Natural killer cell (primary cell): Measurements from ENCODE around the gene UCN3. TPM values are rescaled to one million over a fixed set of nuclear protein-coding genes. Genes with fewer than 3 reads are reported as not detected.
A peak's percentile ranks its signal among the peaks of the same experiment; 100 is the strongest.

Experiments
- ATAC-seq, 3 donors: fragments of 150-1000 bp in 2 of 3; fragments of 200-7000 bp in 1 of 3; cut with Tn5 transposase; 1 replicate in 1 of 3; 2 replicates in 2 of 3; pipeline ENCODE4 v1.10.0; 2021; ENCODE audit warnings: mild to moderate bottlenecking in 2 of 3, moderate library complexity in 2 of 3
- DNase-seq, 2 donors: peaks; one replicate each; pipeline versions ENCODE4 v3.0.0 to v3.0.0-alpha.2; 2013 to 2021; ENCODE audit warnings: mixed read lengths in 1 of 2
- H3K27ac ChIP-seq: one replicate; pipeline ENCODE4 v1.5.1; 2013; ENCODE audit warnings: mild to moderate bottlenecking, low read length
- H3K27me3 ChIP-seq: one replicate; pipeline ENCODE4 v1.6.1; 2013; ENCODE audit warnings: low read length; ENCODE audit not compliant: control insufficient read depth, insufficient read depth
- H3K36me3 ChIP-seq: one replicate; pipeline ENCODE4 v1.6.1; 2013; ENCODE audit warnings: low read length; ENCODE audit not compliant: control insufficient read depth, insufficient read depth
- H3K4me1 ChIP-seq: one replicate; pipeline ENCODE4 v1.6.1; 2013; ENCODE audit warnings: low read length; ENCODE audit not compliant: control insufficient read depth, insufficient read depth
- H3K4me3 ChIP-seq: one replicate; pipeline ENCODE4 v1.5.1; 2013; ENCODE audit warnings: low read length
- H3K9me3 ChIP-seq: one replicate; pipeline ENCODE4 v1.6.1; 2013; ENCODE audit warnings: low read length; ENCODE audit not compliant: control insufficient read depth, insufficient read depth
- H3K27ac Mint-ChIP-seq, 2 donors: one replicate each; pipeline ENCODE4 v1.8.0; 2022; ENCODE audit warnings: mild to moderate bottlenecking in 2 of 2, mixed read lengths in 2 of 2, moderate library complexity in 1 of 2
- H3K27me3 Mint-ChIP-seq, 2 donors: one replicate each; pipeline ENCODE4 v1.8.0; 2022; ENCODE audit warnings: low read depth in 2 of 2, mixed read lengths in 2 of 2
- H3K36me3 Mint-ChIP-seq: one replicate; pipeline ENCODE4 v1.8.0; 2022; ENCODE audit warnings: mixed read lengths
- H3K4me1 Mint-ChIP-seq, 2 donors: one replicate each; pipeline ENCODE4 v1.8.0; 2022; ENCODE audit warnings: mixed read lengths in 2 of 2
- H3K4me3 Mint-ChIP-seq: one replicate; pipeline ENCODE4 v1.8.0; 2022; ENCODE audit warnings: mild to moderate bottlenecking, moderate library complexity, mixed read lengths
- H3K9me3 Mint-ChIP-seq, 2 donors: one replicate each; pipeline ENCODE4 v1.8.0; 2022; ENCODE audit warnings: mixed read lengths in 2 of 2
- WGBS: methylation state at CpG from one replicate; pipeline ENCODE4 v1.1.7; 2013; ENCODE audit warnings: missing lambda C conversion rate; ENCODE audit not compliant: insufficient coverage; 5-methylcytosine and 5-hydroxymethylcytosine counted together
- intact Hi-C: fragments of 100-400 bp; cut with micrococcal nuclease; formaldehyde crosslinking; loops from one replicate; pipeline ENCODE4 v1.14.2; 2022
- total RNA-seq, 4 donors: library from RNA; stranded (reverse); fragments of 120-200 nt in 1 of 4; gene quantifications; one replicate each; pipeline versions ENCODE4 v1.2.3 to v1.2.4, GENCODE V29; 2013 to 2022
- TF ChIP-seq, protein P1 (sequence below): fragments of 200-600 bp; IDR thresholded peaks from one replicate; pipeline ENCODE4 v1.8.0; 2022; ENCODE audit warnings: antibody characterized with exemption

UCN3 gene
- total RNA-seq, 3 donors from 2014 or later (not counting 1 experiment from before 2014, with no cell fraction given): not detected

DNA sequence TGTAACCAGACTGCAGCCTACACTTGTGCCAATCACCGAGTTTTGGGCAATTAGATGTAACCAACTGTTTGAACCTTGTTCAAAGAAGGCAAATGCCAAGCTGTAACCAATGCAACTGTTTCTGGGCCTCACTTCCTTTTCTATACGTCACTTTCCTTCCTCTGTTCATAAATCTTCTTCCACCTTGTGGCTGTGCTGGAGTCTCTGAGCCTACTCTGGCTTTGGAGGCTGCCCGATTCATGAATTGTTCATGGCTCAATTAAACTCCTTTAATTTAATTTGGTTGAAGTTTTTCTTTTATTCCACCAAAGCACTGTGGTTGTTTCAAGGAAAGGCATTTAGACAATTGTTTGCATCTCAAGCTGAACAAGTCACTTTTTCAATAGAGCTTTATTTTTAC, 43.5 kb upstream of the UCN3 start:
- no peaks in the 10 kb centered on the region for H3K36me3 ChIP-seq
- WGBS: 74% methylated on average over 3 of the region's 3 CpGs
- no peak overlapping the region for H3K4me3 ChIP-seq
- peaks cover 11% of the 10 kb centered on the region for H3K4me1 ChIP-seq
- Mint-ChIP-seq H3K9me3 (peaks cover 3 to 4% of the 10 kb centered on the region in 2 donors), H3K4me1 (peaks cover 35 to 54% of the 10 kb centered on the region in 2 donors), H3K4me3 (no peak overlapping the region), H3K27me3 (no peaks in the 10 kb centered on the region), H3K27ac (peak overlapping the region in 1 of 2 donors; percentile 83), H3K36me3 (no peaks in the 10 kb centered on the region)
- intact Hi-C loops: no loop called here
- H3K27me3 ChIP-seq: no peaks in the 10 kb centered on the region
- H3K9me3 ChIP-seq: peaks cover 2% of the 10 kb centered on the region
- TF ChIP-seq, protein P1, sequence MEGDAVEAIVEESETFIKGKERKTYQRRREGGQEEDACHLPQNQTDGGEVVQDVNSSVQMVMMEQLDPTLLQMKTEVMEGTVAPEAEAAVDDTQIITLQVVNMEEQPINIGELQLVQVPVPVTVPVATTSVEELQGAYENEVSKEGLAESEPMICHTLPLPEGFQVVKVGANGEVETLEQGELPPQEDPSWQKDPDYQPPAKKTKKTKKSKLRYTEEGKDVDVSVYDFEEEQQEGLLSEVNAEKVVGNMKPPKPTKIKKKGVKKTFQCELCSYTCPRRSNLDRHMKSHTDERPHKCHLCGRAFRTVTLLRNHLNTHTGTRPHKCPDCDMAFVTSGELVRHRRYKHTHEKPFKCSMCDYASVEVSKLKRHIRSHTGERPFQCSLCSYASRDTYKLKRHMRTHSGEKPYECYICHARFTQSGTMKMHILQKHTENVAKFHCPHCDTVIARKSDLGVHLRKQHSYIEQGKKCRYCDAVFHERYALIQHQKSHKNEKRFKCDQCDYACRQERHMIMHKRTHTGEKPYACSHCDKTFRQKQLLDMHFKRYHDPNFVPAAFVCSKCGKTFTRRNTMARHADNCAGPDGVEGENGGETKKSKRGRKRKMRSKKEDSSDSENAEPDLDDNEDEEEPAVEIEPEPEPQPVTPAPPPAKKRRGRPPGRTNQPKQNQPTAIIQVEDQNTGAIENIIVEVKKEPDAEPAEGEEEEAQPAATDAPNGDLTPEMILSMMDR: no peak
- DNase-seq (no peak), ATAC-seq (no peak)
- H3K27ac ChIP-seq: no peak overlapping the region

GRCh38 chr10:5323446-5323845, 41.3 kb upstream of the UCN3 start:
- Histone ChIP-seq H3K36me3 (no peaks in the 10 kb centered on the region), H3K4me1 (no peaks in the 10 kb centered on the region), H3K27ac (no peak overlapping the region), H3K9me3 (peaks cover 2% of the 10 kb centered on the region), H3K27me3 (no peaks in the 10 kb centered on the region), H3K4me3 (no peak overlapping the region)
- Mint-ChIP-seq H3K27me3 (no peaks in the 10 kb centered on the region), H3K4me1 (peaks cover 14 to 41% of the 10 kb centered on the region in 2 donors), H3K9me3 (peaks cover 3 to 4% of the 10 kb centered on the region in 2 donors), H3K4me3 (no peak overlapping the region), H3K36me3 (no peaks in the 10 kb centered on the region), H3K27ac (no peak overlapping the region)
- TF ChIP-seq, protein P1: no peak
- ATAC-seq: no peak
- intact Hi-C loops: no loop called here
- no peak for DNase-seq
- 83% methylated on average over 4 of the region's 4 CpGs for WGBS

DNA sequence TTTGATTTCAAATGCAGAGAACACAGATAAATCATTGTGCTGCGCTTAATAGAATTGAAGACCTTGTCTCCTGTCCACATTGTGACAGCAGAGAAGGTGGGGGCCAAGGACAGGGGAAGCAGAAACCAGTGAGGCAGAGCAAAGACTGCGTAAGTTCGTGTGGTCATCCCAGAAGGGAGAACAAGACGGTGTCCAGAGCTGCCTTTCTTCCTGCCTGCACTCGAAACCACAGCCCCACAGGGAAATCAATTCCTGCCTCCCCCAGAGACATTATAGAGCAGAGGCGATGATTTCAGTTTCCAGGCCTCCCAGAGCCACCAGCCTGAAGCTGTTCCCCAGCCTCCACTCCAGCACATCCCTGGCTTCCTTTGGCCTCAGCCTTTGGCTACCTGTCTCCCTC, 39.7 kb upstream of the UCN3 start:
- TF ChIP-seq, protein P1: no peak
- Mint-ChIP-seq H3K27ac (no peak overlapping the region), H3K4me1 (peaks cover 6 to 31% of the 10 kb centered on the region in 2 donors), H3K36me3 (no peaks in the 10 kb centered on the region), H3K4me3 (no peak overlapping the region), H3K9me3 (peaks cover 3 to 4% of the 10 kb centered on the region in 2 donors), H3K27me3 (no peaks in the 10 kb centered on the region)
- ATAC-seq (no peak), DNase-seq (no peak)
- H3K4me3 ChIP-seq: no peak overlapping the region
- no peaks in the 10 kb centered on the region for H3K4me1 ChIP-seq
- peaks cover 2% of the 10 kb centered on the region for H3K9me3 ChIP-seq
- no peak overlapping the region for H3K27ac ChIP-seq
- intact Hi-C loops: no loop called here
- WGBS: 52% methylated on average over 6 of the region's 6 CpGs
- no peaks in the 10 kb centered on the region for H3K36me3 ChIP-seq
- H3K27me3 ChIP-seq: no peaks in the 10 kb centered on the region

- TF ChIP-seq, protein P1: no peak
- Histone ChIP-seq H3K36me3 (no peaks in the 10 kb centered on the region), H3K27me3 (no peaks in the 10 kb centered on the region), H3K27ac (no peak overlapping the region), H3K4me3 (no peak overlapping the region), H3K4me1 (no peaks in the 10 kb centered on the region), H3K9me3 (no peaks in the 10 kb centered on the region)
- H3K27me3 Mint-ChIP-seq: no peaks in the 10 kb centered on the region
- no peak for ATAC-seq
- DNase-seq: no peak
- intact Hi-C loops: no loop called here
- peak overlapping the region; percentile 37 for H3K4me3 Mint-ChIP-seq
- H3K4me1 Mint-ChIP-seq: peaks cover 13 to 36% of the 10 kb centered on the region in 2 donors
- H3K36me3 Mint-ChIP-seq: no peaks in the 10 kb centered on the region
- H3K27ac Mint-ChIP-seq: no peak overlapping the region
- no peaks in the 10 kb centered on the region for H3K9me3 Mint-ChIP-seq
- 28% methylated on average over 3 of the region's 5 CpGs for WGBS
These were observed 30.4 kb upstream of the UCN3 start for GRCh38 chr10:5334196-5334880.
